GM12865 (cell line): Measurements from ENCODE around the gene FOXP1.
A peak's percentile ranks its signal among the peaks of the same experiment; 100 is the strongest.

Experiments
- DNase-seq: peaks from one replicate; pipeline ENCODE4 v3.0.0; 2010; ENCODE audit warnings: low read depth
- H3K4me3 ChIP-seq: 2 replicates; pipeline ENCODE4 v1.5.1; 2011; ENCODE audit warnings: mild to moderate bottlenecking, low read depth, low read length, control low read depth
- TF ChIP-seq, protein P1 (sequence below): IDR thresholded peaks from 2 replicates; pipeline ENCODE4 v1.5.1; 2011; ENCODE audit warnings: low read length, control low read depth, low read depth, inconsistent platforms; ENCODE audit not compliant: insufficient read depth; ENCODE audit errors: missing control alignments

The FOXP1 gene

DNA sequence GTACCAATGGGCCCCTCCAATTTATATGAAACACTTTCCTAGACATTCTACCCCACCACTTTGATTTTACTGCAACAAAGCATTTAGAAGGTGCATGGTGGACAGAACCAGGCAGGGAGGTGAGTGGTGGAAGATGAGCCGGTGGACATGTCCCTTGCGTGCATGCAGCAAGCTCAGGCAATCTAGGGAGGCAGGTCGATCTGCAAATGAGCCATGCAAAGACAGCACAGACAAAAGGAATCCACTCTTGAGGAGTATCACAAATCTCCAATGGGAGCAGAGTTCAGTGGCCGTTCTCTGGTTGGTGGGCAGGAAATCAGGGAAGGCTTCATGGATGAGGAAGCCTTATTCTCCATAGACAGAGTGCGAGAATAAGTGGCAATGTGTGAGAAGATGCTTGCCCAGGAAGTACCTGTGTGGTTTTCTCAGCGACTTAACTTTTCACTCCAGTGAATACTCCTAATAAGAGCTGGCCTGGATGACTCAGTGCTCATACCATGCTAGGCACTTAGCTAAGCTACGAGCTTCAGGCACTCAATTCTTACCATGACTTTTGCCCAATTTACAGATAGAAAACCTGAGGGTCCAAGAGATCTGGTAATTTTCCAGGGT, 152.5 kb downstream of the FOXP1 start:
- no peak overlapping the region for H3K4me3 ChIP-seq
- TF ChIP-seq, protein P1, sequence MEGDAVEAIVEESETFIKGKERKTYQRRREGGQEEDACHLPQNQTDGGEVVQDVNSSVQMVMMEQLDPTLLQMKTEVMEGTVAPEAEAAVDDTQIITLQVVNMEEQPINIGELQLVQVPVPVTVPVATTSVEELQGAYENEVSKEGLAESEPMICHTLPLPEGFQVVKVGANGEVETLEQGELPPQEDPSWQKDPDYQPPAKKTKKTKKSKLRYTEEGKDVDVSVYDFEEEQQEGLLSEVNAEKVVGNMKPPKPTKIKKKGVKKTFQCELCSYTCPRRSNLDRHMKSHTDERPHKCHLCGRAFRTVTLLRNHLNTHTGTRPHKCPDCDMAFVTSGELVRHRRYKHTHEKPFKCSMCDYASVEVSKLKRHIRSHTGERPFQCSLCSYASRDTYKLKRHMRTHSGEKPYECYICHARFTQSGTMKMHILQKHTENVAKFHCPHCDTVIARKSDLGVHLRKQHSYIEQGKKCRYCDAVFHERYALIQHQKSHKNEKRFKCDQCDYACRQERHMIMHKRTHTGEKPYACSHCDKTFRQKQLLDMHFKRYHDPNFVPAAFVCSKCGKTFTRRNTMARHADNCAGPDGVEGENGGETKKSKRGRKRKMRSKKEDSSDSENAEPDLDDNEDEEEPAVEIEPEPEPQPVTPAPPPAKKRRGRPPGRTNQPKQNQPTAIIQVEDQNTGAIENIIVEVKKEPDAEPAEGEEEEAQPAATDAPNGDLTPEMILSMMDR = no peak
- no peak for DNase-seq

DNA sequence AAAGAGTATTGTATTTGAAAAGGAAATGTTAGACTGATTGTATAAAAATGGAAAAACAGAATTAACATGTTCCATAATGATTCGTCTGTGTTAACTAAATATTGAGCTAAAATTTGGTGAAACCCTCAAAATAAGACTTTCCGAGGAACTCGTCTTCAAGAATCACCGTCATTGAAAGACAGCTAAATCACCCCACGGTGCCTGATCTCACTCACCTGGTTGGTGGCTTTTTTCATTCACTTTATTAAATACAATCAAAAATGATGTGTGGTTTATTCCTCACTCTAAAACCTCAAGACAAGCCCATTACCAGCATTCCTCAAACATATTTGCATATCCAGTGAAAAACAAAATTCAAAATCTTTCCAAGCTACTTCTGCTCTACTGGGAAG, 153.9 kb downstream of the FOXP1 start:
- no peak for DNase-seq
- no peak overlapping the region for H3K4me3 ChIP-seq
- TF ChIP-seq, protein P1 = no peak

DNA sequence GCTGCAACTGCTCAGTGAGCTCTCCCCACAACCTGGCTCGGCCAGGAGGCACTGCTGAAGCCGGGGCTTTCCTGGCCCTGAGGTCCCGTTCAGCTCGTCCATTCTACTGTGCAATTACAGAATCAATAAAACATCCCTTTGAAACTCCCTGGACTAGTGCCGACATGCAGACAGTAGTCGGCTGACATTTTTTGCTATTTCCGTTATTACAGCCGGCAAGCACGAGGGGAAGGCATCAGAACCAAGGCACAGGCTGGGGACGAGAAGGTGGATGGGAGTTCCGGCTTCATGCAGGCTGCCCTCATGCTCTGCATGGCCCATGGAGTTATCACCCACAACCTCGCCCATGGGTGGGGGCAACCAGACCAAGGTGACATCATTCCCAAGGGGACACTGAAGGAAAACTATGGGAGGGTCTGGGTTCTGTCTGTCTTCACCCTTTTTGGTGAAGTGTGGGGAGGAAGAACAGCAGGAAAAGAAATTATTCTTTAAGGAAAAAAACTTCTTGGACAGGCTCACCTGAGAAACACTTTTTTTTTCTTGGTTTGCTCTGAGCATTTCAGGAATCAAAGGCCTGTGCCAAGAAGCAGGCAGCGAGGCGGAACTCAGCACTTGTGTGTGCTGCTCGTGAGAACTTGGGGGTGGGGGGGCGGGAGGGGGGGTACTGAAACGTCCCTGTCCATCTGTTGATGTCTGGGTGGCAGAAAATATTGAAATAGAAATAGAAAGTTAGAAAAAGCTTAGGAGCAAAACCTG, 154.5 kb downstream of the FOXP1 start:
- no peak for DNase-seq
- no peak overlapping the region for H3K4me3 ChIP-seq
- TF ChIP-seq, protein P1 = no peak

DNA sequence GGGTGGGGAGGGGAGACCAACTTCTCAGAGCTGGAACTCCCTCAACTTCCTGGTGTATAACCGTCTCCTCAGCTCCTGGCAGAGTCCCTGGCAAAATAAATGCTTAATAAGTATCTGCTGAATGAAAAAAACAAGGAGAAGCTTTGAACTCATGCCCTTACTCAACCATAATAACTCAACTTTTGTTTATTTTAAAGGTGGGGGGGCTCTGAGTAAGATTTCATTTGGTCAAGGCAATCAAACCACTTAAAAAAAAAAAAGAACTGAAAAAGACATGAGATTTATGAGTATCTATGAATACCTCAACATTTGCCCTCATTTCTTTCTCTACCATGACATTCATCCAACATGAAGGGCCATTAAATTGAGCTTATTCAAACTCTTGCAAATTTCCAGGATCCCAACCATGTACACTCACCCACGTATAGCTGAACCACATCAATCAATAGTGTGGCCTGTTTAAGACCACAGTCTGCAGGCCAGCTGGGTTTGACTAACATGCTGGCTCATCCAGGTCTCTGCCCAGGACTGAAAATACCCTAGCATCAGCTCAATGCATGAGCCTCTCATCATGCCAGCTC, 157.9 kb downstream of the FOXP1 start:
- TF ChIP-seq, protein P1 = no peak
- no peak for DNase-seq
- no peak overlapping the region for H3K4me3 ChIP-seq

DNA sequence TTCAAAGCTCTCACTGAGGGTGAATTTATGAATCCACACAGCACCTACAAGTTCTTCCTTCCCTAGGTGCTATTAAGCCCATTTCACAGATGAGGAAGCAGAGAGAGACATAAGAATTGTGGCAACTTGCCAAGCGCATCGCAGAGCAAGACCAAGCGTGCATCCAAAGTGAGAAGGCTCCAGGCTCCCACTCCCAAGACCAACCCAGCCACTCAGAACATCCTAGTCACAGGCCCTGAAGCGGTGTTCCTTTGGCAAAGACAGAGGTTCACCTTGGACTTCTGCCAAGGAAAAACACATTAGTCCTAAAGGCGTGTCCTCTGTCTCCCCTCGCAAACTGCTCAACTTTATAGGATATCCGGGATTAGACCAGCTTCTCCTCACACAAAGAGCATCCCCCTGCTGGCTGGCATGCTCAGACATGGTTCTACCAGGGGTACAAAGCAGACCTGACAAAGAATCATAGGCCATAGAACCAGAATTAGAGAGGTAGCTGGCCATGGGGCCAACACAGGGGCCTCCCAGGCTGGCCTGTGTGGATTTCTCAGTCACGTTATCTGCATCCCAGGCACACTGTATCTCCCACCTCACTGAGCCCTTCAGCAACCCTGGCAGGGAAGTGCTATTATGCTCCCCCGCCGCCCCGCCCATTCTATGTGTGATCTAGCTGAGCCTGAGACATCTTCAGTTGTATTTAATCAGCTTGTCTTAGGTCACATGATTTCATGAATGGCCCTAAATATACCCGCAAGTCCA, 160.2 kb downstream of the FOXP1 start:
- no peak overlapping the region for H3K4me3 ChIP-seq
- TF ChIP-seq, protein P1 = no peak
- no peak for DNase-seq

DNA sequence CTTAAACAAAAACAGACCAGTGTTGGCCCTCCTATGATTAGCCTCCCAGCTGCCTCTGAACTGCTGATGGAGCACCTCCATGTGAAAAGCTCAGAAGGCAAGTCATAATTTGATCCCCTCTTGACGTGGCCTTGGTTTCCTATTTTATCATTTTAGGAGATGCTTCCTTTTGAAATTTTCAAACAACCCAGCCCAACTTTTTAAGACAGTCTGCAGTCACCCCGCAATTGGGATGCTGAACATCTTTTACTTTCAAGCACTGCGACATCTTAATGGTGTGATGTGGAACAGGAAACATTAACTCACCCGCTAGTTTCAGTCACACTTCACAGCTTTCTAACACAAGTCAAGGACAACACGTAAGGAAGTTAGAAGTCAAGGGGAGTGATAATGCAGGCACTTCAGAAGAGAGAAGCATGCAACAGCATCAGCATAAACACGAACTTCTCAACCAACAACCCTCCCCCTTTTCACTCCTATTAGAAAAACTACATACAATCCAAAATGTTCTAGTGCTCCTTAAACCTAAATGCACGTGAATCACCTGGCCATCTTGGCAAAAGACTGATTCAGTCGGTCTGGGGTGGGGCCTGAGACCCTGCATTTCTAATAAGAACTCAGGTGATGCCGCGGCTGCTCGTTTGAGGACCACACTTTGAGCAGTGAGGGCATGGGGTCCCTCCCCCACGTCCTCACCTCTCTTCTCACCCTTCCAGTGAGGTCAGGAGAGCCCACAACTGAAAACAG, 161.5 kb downstream of the FOXP1 start:
- TF ChIP-seq, protein P1 = no peak
- peak; percentile 72 for DNase-seq
- H3K4me3 ChIP-seq = no peak overlapping the region
